ENCODE measurements around the gene CIZ1.

GRCh38 chr9:128166169-128166568 lies 25.2 kb downstream of the CIZ1 start:
- TF ChIP-seq CTCF (CRISPR knock-in tag; IDR thresholded peaks at IDR 0.05) (no peak), ZGPAT (CRISPR knock-in tag; IDR thresholded peaks at IDR 0.05) (no peak), RAD21 (CRISPR knock-in tag; IDR thresholded peaks at IDR 0.05) (no peak), MYNN (CRISPR knock-in tag; IDR thresholded peaks at IDR 0.05; ENCODE audit: low read depth) (no peak), NR1H2 (CRISPR knock-in tag; IDR thresholded peaks at IDR 0.05; ENCODE audit: borderline replicate concordance, low read depth) (no peak), ASH2L (IDR thresholded peaks at IDR 0.05; ENCODE audit: insufficient read length, low read depth, low read length) (no peak), SRSF4 (IDR thresholded peaks at IDR 0.05; ENCODE audit: low read depth, low read length, poor library complexity, severe bottlenecking) (no peak), RCOR2 (CRISPR knock-in tag; IDR thresholded peaks at IDR 0.05) (no peak), RFX5 (IDR thresholded peaks at IDR 0.05; ENCODE audit: low read depth, low read length) (no peak), MLLT10 (CRISPR knock-in tag; IDR thresholded peaks at IDR 0.05) (no peak), CREB1 (IDR thresholded peaks at IDR 0.05) (no peak), CREB1 (CRISPR knock-in tag; IDR thresholded peaks at IDR 0.05) (no peak)

Measured in HepG2 (cell line).